ENCODE measurements around the gene SLC34A2.

The SLC34A2 gene

GRCh38 chr4:25663781-25664180 is 8.1 kb downstream of the SLC34A2 start:
- no peak for DNase-seq

- no peak for DNase-seq
Measured at GRCh38 chr4:25666031-25666630, 10.5 kb downstream of the SLC34A2 start.

GRCh38 chr4:25667931-25668557 is 12.4 kb downstream of the SLC34A2 start:
- DNase-seq = no peak

- no peak for DNase-seq
Measured at GRCh38 chr4:25670991-25671390, 15.3 kb downstream of the SLC34A2 start.

GRCh38 chr4:25672756-25673155 is 17.1 kb downstream of the SLC34A2 start:
- no peak for DNase-seq

GRCh38 chr4:25674386-25674785 is 18.7 kb downstream of the SLC34A2 start:
- no peak for DNase-seq

GRCh38 chr4:25676221-25676620 is 20.6 kb downstream of the SLC34A2 start:
- no peak for DNase-seq

GRCh38 chr4:25677157-25677556 is 21.5 kb downstream of the SLC34A2 start:
- no peak for DNase-seq

- no peak for DNase-seq
Measured at GRCh38 chr4:25677943-25678342, 22.3 kb downstream of the SLC34A2 start.

GRCh38 chr4:25687773-25688172 is 32.1 kb downstream of the SLC34A2 start:
- DNase-seq = no peak

GRCh38 chr4:25694466-25694865 is 38.8 kb downstream of the SLC34A2 start:
- DNase-seq = no peak

- no peak for DNase-seq
Measured at GRCh38 chr4:25696409-25696808, 40.8 kb downstream of the SLC34A2 start.

- no peak for DNase-seq
Measured at GRCh38 chr4:25697516-25697915, 41.9 kb downstream of the SLC34A2 start.

GRCh38 chr4:25700661-25701060 is 45.0 kb downstream of the SLC34A2 start:
- DNase-seq = no peak

GRCh38 chr4:25702848-25703247 is 47.2 kb downstream of the SLC34A2 start:
- peak; percentile 79 for DNase-seq

- peak; percentile 16 for DNase-seq
Measured at GRCh38 chr4:25703731-25704388, 48.2 kb downstream of the SLC34A2 start.

GRCh38 chr4:25704516-25704915 is 48.9 kb downstream of the SLC34A2 start:
- DNase-seq = no peak

- no peak for DNase-seq
Measured at GRCh38 chr4:25710637-25711036, 55.0 kb downstream of the SLC34A2 start.

GRCh38 chr4:25712611-25713010 is 57.0 kb downstream of the SLC34A2 start:
- DNase-seq = no peak

- DNase-seq = no peak
Measured at GRCh38 chr4:25713812-25714211, 58.2 kb downstream of the SLC34A2 start.

GRCh38 chr4:25722964-25723363 is 67.3 kb downstream of the SLC34A2 start:
- no peak for DNase-seq

GRCh38 chr4:25723409-25723808 is 67.8 kb downstream of the SLC34A2 start:
- DNase-seq = no peak

GRCh38 chr4:25725870-25726269 is 70.2 kb downstream of the SLC34A2 start:
- no peak for DNase-seq

- DNase-seq = no peak
Measured at GRCh38 chr4:25727711-25728493, 72.3 kb downstream of the SLC34A2 start.

Data from fibroblast of upper back skin (primary cell).